Left hindlimb (tissue), 1 donor: ENCODE data around the gene ACOXL.

Experiments
- DNase-seq: peaks from one replicate; pipeline ENCODE4 v3.0.0-alpha.2; 2018

Gene ACOXL

GRCh38 chr2:111118981-111119821, 386.8 kb downstream of the ACOXL start:
- peak; percentile 44 for DNase-seq

- no peak for DNase-seq
These were observed 387.5 kb downstream of the ACOXL start for GRCh38 chr2:111119822-111120252.

- DNase-seq, result peak; percentile 92
These were observed 388.1 kb downstream of the ACOXL start, which contains the start of gene BCL2L11 for GRCh38 chr2:111120253-111121027. Gene BCL2L11, plus strand, starts transcription at chr2:111120914. Its CDS starts 2,832 bp downstream, at chr2:111123746.

GRCh38 chr2:111121028-111121827, 388.9 kb downstream of the ACOXL start:
- DNase-seq, result peak; percentile 63

GRCh38 chr2:111121828-111122630, 389.7 kb downstream of the ACOXL start:
- peak; percentile 93 for DNase-seq

GRCh38 chr2:111122631-111123421, 390.5 kb downstream of the ACOXL start:
- peak; percentile 86 for DNase-seq

GRCh38 chr2:111123751-111124150, 391.4 kb downstream of the ACOXL start:
- DNase-seq, result no peak

GRCh38 chr2:111126581-111126980, 394.2 kb downstream of the ACOXL start:
- DNase-seq, result no peak

- DNase-seq, result no peak
These were observed 395.0 kb downstream of the ACOXL start for GRCh38 chr2:111127351-111127750.

- DNase-seq, result no peak
These were observed 395.7 kb downstream of the ACOXL start for GRCh38 chr2:111128096-111128495.

GRCh38 chr2:111133603-111134002, 401.2 kb downstream of the ACOXL start:
- no peak for DNase-seq

GRCh38 chr2:111134055-111134454, 401.7 kb downstream of the ACOXL start:
- no peak for DNase-seq

- no peak for DNase-seq
These were observed 403.0 kb downstream of the ACOXL start for GRCh38 chr2:111135237-111135909.

- DNase-seq, result peak; percentile 50
These were observed 403.5 kb downstream of the ACOXL start for GRCh38 chr2:111135910-111136297.

- no peak for DNase-seq
These were observed 406.5 kb downstream of the ACOXL start for GRCh38 chr2:111138839-111139238.

- no peak for DNase-seq
These were observed 407.4 kb downstream of the ACOXL start for GRCh38 chr2:111139637-111140317.

- DNase-seq, result no peak
These were observed 408.4 kb downstream of the ACOXL start for GRCh38 chr2:111140815-111141214.

GRCh38 chr2:111142101-111142500, 409.7 kb downstream of the ACOXL start:
- no peak for DNase-seq

GRCh38 chr2:111143107-111143842, 410.9 kb downstream of the ACOXL start:
- no peak for DNase-seq
